HepG2 (cell line): ENCODE results near the gene REEP6. TPM values are rescaled to one million over a fixed set of nuclear protein-coding genes. Genes with fewer than 3 reads are reported as not detected.

ENCODE experiments used
- CCDC6 ChIP-seq: sonication (generic); formaldehyde crosslinking; IDR thresholded peaks from 2 replicates; pipeline ENCODE4 v1.8.1; 2022; ENCODE audit warnings: mild to moderate bottlenecking, missing genetic modification reagents, moderate library complexity
- CERS6 ChIP-seq: sonication (generic); formaldehyde crosslinking; IDR thresholded peaks from 2 replicates; pipeline ENCODE4 v1.5.0; 2020; ENCODE audit warnings: missing genetic modification reagents
- ETV5 ChIP-seq: IDR thresholded peaks from 2 replicates; pipeline ENCODE4 v1.6.1; 2018; ENCODE audit warnings: missing biosample characterization, missing genetic modification reagents, inconsistent platforms, borderline replicate concordance
- GATAD2A ChIP-seq: IDR thresholded peaks from 2 replicates; pipeline ENCODE4 v1.6.1; 2016
- HDAC1 ChIP-seq: sonication (generic); formaldehyde crosslinking; IDR thresholded peaks from 2 replicates; pipeline ENCODE4 v1.5.1; 2020; ENCODE audit warnings: mild to moderate bottlenecking, missing genetic modification reagents
- IKZF5 ChIP-seq: IDR thresholded peaks from 2 replicates; pipeline ENCODE4 v1.6.1; 2018; ENCODE audit warnings: missing genetic modification reagents, mild to moderate bottlenecking, missing compliant biosample characterization
- KDM2A ChIP-seq: sonication (generic); formaldehyde crosslinking; IDR thresholded peaks from 2 replicates; pipeline ENCODE4 v1.4.0; 2020; ENCODE audit warnings: low read depth, missing genetic modification reagents, borderline replicate concordance
- MYC ChIP-seq: sonication (generic); formaldehyde crosslinking; IDR thresholded peaks from 2 replicates; pipeline ENCODE4 v1.9.0; 2021; ENCODE audit warnings: missing genetic modification reagents, borderline replicate concordance
- RARA ChIP-seq: IDR thresholded peaks from 2 replicates; pipeline ENCODE4 v1.6.1; 2016; ENCODE audit warnings: missing genetic modification reagents, missing compliant biosample characterization
- TFDP2 ChIP-seq: sonication (generic); formaldehyde crosslinking; IDR thresholded peaks from 2 replicates; pipeline ENCODE4 v1.4.0; 2020; ENCODE audit warnings: missing genetic modification reagents
- THAP8 ChIP-seq: sonication (generic); formaldehyde crosslinking; IDR thresholded peaks from 2 replicates; pipeline ENCODE4 v1.5.1; 2020; ENCODE audit warnings: missing genetic modification reagents, mild to moderate bottlenecking, borderline replicate concordance
- ZBTB2 ChIP-seq: sonication (generic); formaldehyde crosslinking; IDR thresholded peaks from 2 replicates; pipeline ENCODE4 v1.8.0; 2022; ENCODE audit warnings: low read depth, missing genetic modification reagents
- ZBTB7A ChIP-seq: sonication (generic); formaldehyde crosslinking; IDR thresholded peaks from 2 replicates; pipeline ENCODE4 v1.8.0; 2022; ENCODE audit warnings: mild to moderate bottlenecking, missing genetic modification reagents
- ZNF501 ChIP-seq: sonication (generic); formaldehyde crosslinking; IDR thresholded peaks from 2 replicates; pipeline ENCODE4 v1.5.1; 2020; ENCODE audit warnings: mild to moderate bottlenecking, moderate library complexity, missing genetic modification reagents
- ZNF574 ChIP-seq: sonication (generic); formaldehyde crosslinking; IDR thresholded peaks from 2 replicates; pipeline ENCODE4 v1.4.0; 2020; ENCODE audit warnings: missing genetic modification reagents
- polyA plus RNA-seq, 8 experiments: library from polyadenylated mRNA; depleted of rRNA in 3 of 8; stranded (reverse) in 7 of 8; unstranded in 1 of 8; fragments of >200 nt; fragmentation: Illumina TruSeq in 4 of 8; extraction: Trizol in 4 of 8; gene quantifications; 2 replicates each; pipeline versions ENCODE4 v1.2.1 to v1.2.3, GENCODE V29; 2011 to 2016; ENCODE audit warnings: low read depth in 4 of 8, missing spikeins in 1 of 8, mixed read lengths in 1 of 8; ENCODE audit not compliant: insufficient read depth in 1 of 8
- total RNA-seq, 5 experiments: library from RNA; depleted of rRNA; stranded (reverse); fragments of >200 nt; fragmentation: Illumina TruSeq; extraction: Trizol; gene quantifications; 2 replicates each; pipeline ENCODE4 v1.2.3, GENCODE V29; 2016; ENCODE audit warnings: low read depth in 1 of 5
- TF ChIP-seq, protein P1 (sequence below): IDR thresholded peaks from 2 replicates; pipeline ENCODE4 v1.6.1; 2016

The REEP6 gene
- total and polyA plus RNA-seq, 2 of the 13 experiments (the other 11 are each of a cell fraction or from before 2014, with no cell fraction given), result 10.0 to 28.8 TPM

GRCh38 chr19:1503089-1503924, 12.3 kb downstream of the REEP6 start (continued):
- TF ChIP-seq ZNF501 (CRISPR knock-in tag) (0 out of 2 replicates have a peak, but pooled peaks have one; percentile 34), MYC (CRISPR knock-in tag) (peak; percentile 90), GATAD2A (CRISPR knock-in tag) (peak; percentile 64), RARA (CRISPR knock-in tag) (0 out of 2 replicates have a peak, but pooled peaks have one; percentile 16), ZBTB2 (no peak), IKZF5 (CRISPR knock-in tag) (0 out of 2 replicates have a peak, but pooled peaks have one; percentile 31), CERS6 (CRISPR knock-in tag) (0 out of 2 replicates have a peak, but pooled peaks have one; percentile 17), ETV5 (CRISPR knock-in tag) (0 out of 2 replicates have a peak, but pooled peaks have one; percentile 42), ZBTB7A (peak; percentile 89), CCDC6 (0 out of 2 replicates have a peak, but pooled peaks have one; percentile 75), ZNF574 (peak; percentile 44; the same call in 1 of the 2 replicates), THAP8 (CRISPR knock-in tag) (no peak), TFDP2 (CRISPR knock-in tag) (0 out of 2 replicates have a peak, but pooled peaks have one; percentile 26), KDM2A (peak; percentile 75), HDAC1 (CRISPR knock-in tag) (peak; percentile 59; the same call in 1 of the 2 replicates)
- TF ChIP-seq, protein P1, sequence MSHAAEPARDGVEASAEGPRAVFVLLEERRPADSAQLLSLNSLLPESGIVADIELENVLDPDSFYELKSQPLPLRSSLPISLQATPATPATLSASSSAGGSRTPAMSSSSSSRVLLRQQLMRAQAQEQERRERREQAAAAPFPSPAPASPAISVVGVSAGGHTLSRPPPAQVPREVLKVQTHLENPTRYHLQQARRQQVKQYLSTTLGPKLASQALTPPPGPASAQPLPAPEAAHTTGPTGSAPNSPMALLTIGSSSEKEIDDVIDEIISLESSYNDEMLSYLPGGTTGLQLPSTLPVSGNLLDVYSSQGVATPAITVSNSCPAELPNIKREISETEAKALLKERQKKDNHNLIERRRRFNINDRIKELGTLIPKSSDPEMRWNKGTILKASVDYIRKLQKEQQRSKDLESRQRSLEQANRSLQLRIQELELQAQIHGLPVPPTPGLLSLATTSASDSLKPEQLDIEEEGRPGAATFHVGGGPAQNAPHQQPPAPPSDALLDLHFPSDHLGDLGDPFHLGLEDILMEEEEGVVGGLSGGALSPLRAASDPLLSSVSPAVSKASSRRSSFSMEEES (CRISPR knock-in tag), result peak; percentile 67; the same call in 1 of the 2 replicates
